ENCODE data around the gene HDDC2.
A peak's percentile ranks its signal among the peaks of the same experiment; 100 is the strongest.

Gene HDDC2

DNA sequence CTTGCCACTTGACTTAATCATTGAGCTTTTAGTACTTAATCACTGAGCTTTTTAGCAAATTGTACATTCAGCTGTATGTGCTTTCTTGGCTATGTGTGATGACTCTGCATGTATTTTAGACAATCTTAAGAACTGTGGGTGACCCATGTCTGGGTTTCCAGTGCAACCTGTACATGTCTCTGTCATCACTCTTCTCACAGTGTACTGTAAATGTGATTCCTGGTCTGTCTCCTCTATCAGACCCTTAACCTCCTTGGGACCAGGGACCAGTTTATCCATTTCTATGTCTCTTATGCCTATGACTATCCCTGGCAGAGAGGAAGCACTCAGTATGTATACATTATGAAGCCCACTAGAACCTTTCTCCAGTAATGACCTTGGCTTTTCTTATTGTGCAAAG, 36.6 kb upstream of the HDDC2 start:
- Histone ChIP-seq H4K91ac (ENCODE audit: low read length) (no peak overlapping the region), H3K18ac (ENCODE audit: low read depth in 1 of 2, low read length in 2 of 2) (no peak overlapping the region), H3K9ac (ENCODE audit: low read length) (no peak overlapping the region), H3K4me2 (ENCODE audit: low read length, poor library complexity, severe bottlenecking) (no peak overlapping the region), H3K27ac (ENCODE audit: low read length, poor library complexity, severe bottlenecking) (no peak overlapping the region), H2BK15ac (ENCODE audit: low read depth, poor library complexity, severe bottlenecking) (no peak overlapping the region), H3K4me1 (ENCODE audit: control insufficient read depth, insufficient read depth, low read depth, low read length) (peaks cover 3% of the 10 kb centered on the region), H3K4me3 (ENCODE audit: insufficient read depth in 1 of 2, low read depth in 1 of 2, low read length in 2 of 2) (no peak overlapping the region), H2AK5ac (ENCODE audit: low read length, severe bottlenecking) (no peak overlapping the region), H3K9me3 (ENCODE audit: control insufficient read depth, low read length) (no peaks in the 10 kb centered on the region), H3K23ac (ENCODE audit: low read length in 2 of 2) (no peak overlapping the region), H2BK120ac (ENCODE audit: low read depth, low read length) (no peak overlapping the region), H3K27me3 (ENCODE audit: control insufficient read depth in 1 of 2, insufficient read depth in 1 of 2, low read length in 2 of 2) (no peaks in the 10 kb centered on the region), H3K4ac (ENCODE audit: low read depth in 1 of 2, low read length in 2 of 2) (no peak overlapping the region), H3K14ac (ENCODE audit: low read length in 2 of 2) (no peak overlapping the region), H3K36me3 (ENCODE audit: control insufficient read depth in 1 of 2, insufficient read depth in 2 of 2, low read depth in 1 of 2, low read length in 2 of 2) (no peaks in the 10 kb centered on the region), H2AFZ (ENCODE audit: low read depth, low read length) (no peak overlapping the region), H2BK5ac (ENCODE audit: low read depth, low read length, poor library complexity, severe bottlenecking) (no peak overlapping the region), H3K79me1 (replicated peaks; ENCODE audit: low read length, poor library complexity, severe bottlenecking) (no peaks in the 10 kb centered on the region), H2BK12ac (ENCODE audit: low read length in 2 of 2) (no peak overlapping the region), H4K8ac (ENCODE audit: low read length) (no peak overlapping the region)
- DNase-seq: no peak

DNA sequence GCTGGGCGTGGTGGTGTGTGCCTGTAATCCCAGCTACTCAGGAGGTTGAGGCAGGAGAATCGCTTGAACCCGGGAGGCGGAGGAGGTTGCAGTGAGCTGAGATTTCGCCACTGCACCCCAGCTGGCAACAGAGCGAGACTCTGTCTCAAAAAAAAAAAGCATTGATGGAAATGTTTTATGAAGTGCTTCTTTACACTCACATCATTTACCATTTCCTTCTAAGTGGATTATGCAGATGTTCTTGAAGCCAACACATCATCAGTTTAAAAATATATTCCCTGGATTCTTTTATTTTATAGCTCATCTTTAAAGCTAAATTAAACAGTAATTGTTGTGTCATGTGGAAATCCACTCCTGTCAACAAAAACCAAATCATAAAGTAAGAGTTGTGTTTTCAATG, 35.9 kb upstream of the HDDC2 start:
- H3K27ac ChIP-seq (ENCODE audit: low read length, poor library complexity, severe bottlenecking): no peak overlapping the region
- H4K91ac ChIP-seq (ENCODE audit: low read length): no peak overlapping the region
- no peak overlapping the region for H3K4me3 ChIP-seq (ENCODE audit: insufficient read depth in 1 of 2, low read depth in 1 of 2, low read length in 2 of 2)
- H2BK5ac ChIP-seq (ENCODE audit: low read depth, low read length, poor library complexity, severe bottlenecking): no peak overlapping the region
- no peak overlapping the region for H2BK15ac ChIP-seq (ENCODE audit: low read depth, poor library complexity, severe bottlenecking)
- no peak overlapping the region for H2BK120ac ChIP-seq (ENCODE audit: low read depth, low read length)
- no peaks in the 10 kb centered on the region for H3K27me3 ChIP-seq (ENCODE audit: control insufficient read depth in 1 of 2, insufficient read depth in 1 of 2, low read length in 2 of 2)
- peaks cover 1% of the 10 kb centered on the region for H3K4me1 ChIP-seq (ENCODE audit: control insufficient read depth, insufficient read depth, low read depth, low read length)
- H4K8ac ChIP-seq (ENCODE audit: low read length): no peak overlapping the region
- no peak overlapping the region for H3K14ac ChIP-seq (ENCODE audit: low read length in 2 of 2)
- no peak overlapping the region for H2BK12ac ChIP-seq (ENCODE audit: low read length in 2 of 2)
- H3K36me3 ChIP-seq (ENCODE audit: control insufficient read depth in 1 of 2, insufficient read depth in 2 of 2, low read depth in 1 of 2, low read length in 2 of 2): no peaks in the 10 kb centered on the region
- no peak overlapping the region for H3K4ac ChIP-seq (ENCODE audit: low read depth in 1 of 2, low read length in 2 of 2)
- H3K18ac ChIP-seq (ENCODE audit: low read depth in 1 of 2, low read length in 2 of 2): no peak overlapping the region
- no peak overlapping the region for H3K9ac ChIP-seq (ENCODE audit: low read length)
- no peak overlapping the region for H2AFZ ChIP-seq (ENCODE audit: low read depth, low read length)
- H3K4me2 ChIP-seq (ENCODE audit: low read length, poor library complexity, severe bottlenecking): no peak overlapping the region
- no peak overlapping the region for H2AK5ac ChIP-seq (ENCODE audit: low read length, severe bottlenecking)
- H3K9me3 ChIP-seq (ENCODE audit: control insufficient read depth, low read length): no peaks in the 10 kb centered on the region
- H3K79me1 ChIP-seq (replicated peaks; ENCODE audit: low read length, poor library complexity, severe bottlenecking): no peaks in the 10 kb centered on the region
- 95% methylated on average over 2 of the region's 6 CpGs for WGBS
- no peak for DNase-seq
- no peak overlapping the region for H3K23ac ChIP-seq (ENCODE audit: low read length in 2 of 2)

DNA sequence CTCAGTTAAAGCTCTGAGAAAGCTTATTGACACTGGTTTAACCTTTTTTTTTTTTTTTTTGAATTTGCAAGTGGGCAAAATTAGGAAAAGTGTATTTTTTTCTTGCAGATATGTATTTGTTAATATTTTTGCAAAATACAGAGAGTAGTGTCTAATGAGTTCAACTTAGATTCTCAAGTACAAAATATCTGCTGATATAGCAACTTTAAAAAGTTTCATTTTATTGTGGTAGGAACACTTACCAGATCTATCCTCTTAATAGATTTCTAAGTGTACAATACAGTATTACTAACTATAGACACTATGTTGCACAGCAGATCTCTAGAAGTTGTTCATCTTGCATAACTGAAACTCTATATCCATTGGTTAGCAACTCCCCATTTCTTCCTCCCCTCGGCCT, 30.9 kb upstream of the HDDC2 start:
- H3K27me3 ChIP-seq (ENCODE audit: control insufficient read depth in 1 of 2, insufficient read depth in 1 of 2, low read length in 2 of 2): peaks cover 0 to 13% of the 10 kb centered on the region in 2 experiments
- no peak overlapping the region for H4K91ac ChIP-seq (ENCODE audit: low read length)
- no peak overlapping the region for H3K14ac ChIP-seq (ENCODE audit: low read length in 2 of 2)
- H3K9me3 ChIP-seq (ENCODE audit: control insufficient read depth, low read length): no peaks in the 10 kb centered on the region
- no peak overlapping the region for H2BK12ac ChIP-seq (ENCODE audit: low read length in 2 of 2)
- H2AK5ac ChIP-seq (ENCODE audit: low read length, severe bottlenecking): no peak overlapping the region
- H3K79me1 ChIP-seq (replicated peaks; ENCODE audit: low read length, poor library complexity, severe bottlenecking): no peaks in the 10 kb centered on the region
- WGBS: no CpG with 5 or more reads among the region's 1 CpG
- no peak overlapping the region for H3K27ac ChIP-seq (ENCODE audit: low read length, poor library complexity, severe bottlenecking)
- no peak overlapping the region for H2BK15ac ChIP-seq (ENCODE audit: low read depth, poor library complexity, severe bottlenecking)
- no peak overlapping the region for H4K8ac ChIP-seq (ENCODE audit: low read length)
- no peaks in the 10 kb centered on the region for H3K36me3 ChIP-seq (ENCODE audit: control insufficient read depth in 1 of 2, insufficient read depth in 2 of 2, low read depth in 1 of 2, low read length in 2 of 2)
- no peak for DNase-seq
- no peak overlapping the region for H3K9ac ChIP-seq (ENCODE audit: low read length)
- no peak overlapping the region for H2BK120ac ChIP-seq (ENCODE audit: low read depth, low read length)
- H3K4me2 ChIP-seq (ENCODE audit: low read length, poor library complexity, severe bottlenecking): no peak overlapping the region
- no peak overlapping the region for H2BK5ac ChIP-seq (ENCODE audit: low read depth, low read length, poor library complexity, severe bottlenecking)
- H2AFZ ChIP-seq (ENCODE audit: low read depth, low read length): no peak overlapping the region
- no peak overlapping the region for H3K23ac ChIP-seq (ENCODE audit: low read length in 2 of 2)
- H3K4ac ChIP-seq (ENCODE audit: low read depth in 1 of 2, low read length in 2 of 2): no peak overlapping the region
- H3K4me1 ChIP-seq (ENCODE audit: control insufficient read depth, insufficient read depth, low read depth, low read length): no peaks in the 10 kb centered on the region
- H3K18ac ChIP-seq (ENCODE audit: low read depth in 1 of 2, low read length in 2 of 2): no peak overlapping the region
- H3K4me3 ChIP-seq (ENCODE audit: insufficient read depth in 1 of 2, low read depth in 1 of 2, low read length in 2 of 2): no peak overlapping the region

DNA sequence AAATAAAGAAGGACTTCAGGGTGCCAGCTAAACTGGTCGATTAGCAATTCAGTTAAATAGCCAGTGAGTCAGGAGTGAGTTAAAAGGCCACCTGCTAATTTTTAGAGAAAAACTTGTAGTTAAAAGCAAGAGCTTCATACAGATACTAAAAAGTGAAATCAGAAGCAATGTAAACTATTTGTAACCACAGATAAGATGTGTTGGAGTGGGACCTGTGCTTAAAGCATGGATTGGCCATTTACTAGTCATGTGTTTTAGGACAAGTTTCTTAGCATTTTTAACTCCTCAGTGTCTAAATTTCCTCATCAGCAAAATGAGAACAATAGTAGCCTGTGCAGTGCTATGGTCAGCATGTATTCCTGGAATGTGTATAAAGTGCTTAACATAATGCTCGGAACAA, 23.8 kb upstream of the HDDC2 start:
- H3K4me3 ChIP-seq (ENCODE audit: insufficient read depth in 1 of 2, low read depth in 1 of 2, low read length in 2 of 2): no peak overlapping the region
- H3K18ac ChIP-seq (ENCODE audit: low read depth in 1 of 2, low read length in 2 of 2): no peak overlapping the region
- H4K91ac ChIP-seq (ENCODE audit: low read length): no peak overlapping the region
- no peaks in the 10 kb centered on the region for H3K9me3 ChIP-seq (ENCODE audit: control insufficient read depth, low read length)
- H4K8ac ChIP-seq (ENCODE audit: low read length): no peak overlapping the region
- H3K9ac ChIP-seq (ENCODE audit: low read length): no peak overlapping the region
- H3K4me2 ChIP-seq (ENCODE audit: low read length, poor library complexity, severe bottlenecking): no peak overlapping the region
- no peaks in the 10 kb centered on the region for H3K4me1 ChIP-seq (ENCODE audit: control insufficient read depth, insufficient read depth, low read depth, low read length)
- peak; percentile 37 for DNase-seq
- H2BK12ac ChIP-seq (ENCODE audit: low read length in 2 of 2): no peak overlapping the region
- H2AFZ ChIP-seq (ENCODE audit: low read depth, low read length): no peak overlapping the region
- no peak overlapping the region for H2BK120ac ChIP-seq (ENCODE audit: low read depth, low read length)
- H2BK5ac ChIP-seq (ENCODE audit: low read depth, low read length, poor library complexity, severe bottlenecking): no peak overlapping the region
- H3K79me1 ChIP-seq (replicated peaks; ENCODE audit: low read length, poor library complexity, severe bottlenecking): no peaks in the 10 kb centered on the region
- H3K23ac ChIP-seq (ENCODE audit: low read length in 2 of 2): no peak overlapping the region
- no peak overlapping the region for H2AK5ac ChIP-seq (ENCODE audit: low read length, severe bottlenecking)
- H3K27ac ChIP-seq (ENCODE audit: low read length, poor library complexity, severe bottlenecking): no peak overlapping the region
- H3K36me3 ChIP-seq (ENCODE audit: control insufficient read depth in 1 of 2, insufficient read depth in 2 of 2, low read depth in 1 of 2, low read length in 2 of 2): no peaks in the 10 kb centered on the region
- H2BK15ac ChIP-seq (ENCODE audit: low read depth, poor library complexity, severe bottlenecking): no peak overlapping the region
- no peak overlapping the region for H3K14ac ChIP-seq (ENCODE audit: low read length in 2 of 2)
- H3K4ac ChIP-seq (ENCODE audit: low read depth in 1 of 2, low read length in 2 of 2): no peak overlapping the region
- peaks cover 0 to 19% of the 10 kb centered on the region in 2 experiments for H3K27me3 ChIP-seq (ENCODE audit: control insufficient read depth in 1 of 2, insufficient read depth in 1 of 2, low read length in 2 of 2)
- WGBS: 17% methylated on average over 1 of the region's 2 CpGs

All from mesenchymal stem cell (in vitro differentiated cells and primary cell).